Gastroesophageal sphincter (tissue), 2 donors: Measurements from ENCODE around the gene CALY.

Experiments
- EP300 ChIP-seq: sonication (generic); formaldehyde crosslinking; IDR thresholded peaks from one replicate; pipeline ENCODE4 v1.6.1; 2017; ENCODE audit warnings: antibody characterized with exemption, mild to moderate bottlenecking
- POLR2A ChIP-seq, 2 donors: fragments of 450-650 bp; IDR thresholded peaks; one replicate each; pipeline ENCODE4 v1.6.1; 2017; ENCODE audit warnings: antibody characterized with exemption in 2 of 2, mild to moderate bottlenecking in 2 of 2, moderate library complexity in 1 of 2

DNA sequence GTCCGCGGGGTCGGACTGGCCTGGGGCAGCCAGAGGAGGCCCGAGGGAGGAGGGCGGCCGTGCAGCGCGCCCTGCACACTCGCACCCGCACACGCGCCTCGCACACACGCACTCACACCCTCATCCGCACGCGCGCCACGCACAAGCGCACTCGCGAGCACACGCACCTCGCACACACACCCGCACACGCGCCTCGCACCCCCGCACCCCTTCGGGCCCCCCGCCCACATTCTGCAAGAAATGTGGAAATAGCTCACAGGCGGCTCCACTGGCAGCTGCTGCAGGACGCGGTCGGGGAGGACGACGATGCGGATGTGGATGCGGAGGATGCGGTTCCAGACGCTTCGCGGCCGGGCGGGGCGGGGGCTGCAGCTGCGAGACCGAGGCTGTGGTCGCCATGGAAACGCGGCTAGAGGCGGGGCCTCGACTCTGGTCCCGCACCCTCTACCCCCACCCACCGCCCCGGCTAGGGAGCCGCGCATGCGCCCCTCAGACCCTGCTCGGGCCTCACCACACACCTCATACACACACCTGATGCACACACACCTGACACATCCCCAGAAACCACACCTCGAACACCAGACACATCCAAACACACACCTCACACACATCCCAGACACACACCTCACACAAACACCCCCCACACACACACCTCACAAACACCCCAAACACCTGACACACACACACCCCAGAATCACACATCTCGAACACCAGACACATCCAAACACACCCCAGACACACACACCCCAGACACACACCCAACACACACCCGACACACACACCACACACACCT, at the start of gene CALY:
- TF ChIP-seq POLR2A (IDR thresholded peaks at IDR 0.05) (no peak), EP300 (no peak)
